ACC112 (cell line): ENCODE measurements around the gene SYNJ2.

ENCODE experiments used
- H2AFZ ChIP-seq: fragments of 200-600 bp; sonication (generic); one replicate; pipeline ENCODE4 v1.6.0; 2017; ENCODE audit warnings: antibody characterized with exemption, low read length; ENCODE audit not compliant: unreplicated experiment
- H3K27ac ChIP-seq: fragments of 200-600 bp; sonication (generic); 2 replicates; pipeline ENCODE4 v1.5.1; 2014; ENCODE audit warnings: low read depth, mild to moderate bottlenecking, antibody characterized with exemption, low read length, moderate library complexity
- H3K27me3 ChIP-seq: fragments of 200-600 bp; sonication (generic); 2 replicates; pipeline ENCODE4 v1.6.1; 2014; ENCODE audit warnings: mild to moderate bottlenecking, antibody characterized with exemption, low read length, moderate library complexity, mixed read lengths; ENCODE audit not compliant: insufficient read depth
- H3K36me3 ChIP-seq: fragments of 200-600 bp; sonication (generic); 2 replicates; pipeline ENCODE4 v1.6.1; 2016; ENCODE audit warnings: mild to moderate bottlenecking, antibody characterized with exemption, low read length, moderate library complexity, mixed read lengths; ENCODE audit not compliant: insufficient read depth
- H3K4me1 ChIP-seq: fragments of 200-600 bp; sonication (generic); one replicate; pipeline ENCODE4 v1.6.1; 2016; ENCODE audit warnings: low read length, mixed read lengths; ENCODE audit not compliant: insufficient read depth, unreplicated experiment, control insufficient read depth
- H3K4me3 ChIP-seq: fragments of 200-600 bp; sonication (generic); 2 replicates; pipeline ENCODE4 v1.5.1; 2014; ENCODE audit warnings: mild to moderate bottlenecking, low read depth, low read length
- H3K79me2 ChIP-seq: fragments of 200-600 bp; sonication (generic); one replicate; pipeline ENCODE4 v1.6.0; 2016; ENCODE audit warnings: low read length; ENCODE audit not compliant: control insufficient read depth, unreplicated experiment, insufficient read depth

Gene SYNJ2

GRCh38 chr6:158009114-158009891, 27.6 kb downstream of the SYNJ2 start:
- Histone ChIP-seq H3K36me3 (no peaks in the 10 kb centered on the region; the same call in 1 of the 2 replicates), H2AFZ (no peak overlapping the region), H3K79me2 (peaks cover 95% of the 10 kb centered on the region), H3K27ac (peak overlapping the region; percentile 54), H3K27me3 (no peaks in the 10 kb centered on the region), H3K4me1 (peaks cover 40% of the 10 kb centered on the region), H3K4me3 (no peak overlapping the region)

DNA sequence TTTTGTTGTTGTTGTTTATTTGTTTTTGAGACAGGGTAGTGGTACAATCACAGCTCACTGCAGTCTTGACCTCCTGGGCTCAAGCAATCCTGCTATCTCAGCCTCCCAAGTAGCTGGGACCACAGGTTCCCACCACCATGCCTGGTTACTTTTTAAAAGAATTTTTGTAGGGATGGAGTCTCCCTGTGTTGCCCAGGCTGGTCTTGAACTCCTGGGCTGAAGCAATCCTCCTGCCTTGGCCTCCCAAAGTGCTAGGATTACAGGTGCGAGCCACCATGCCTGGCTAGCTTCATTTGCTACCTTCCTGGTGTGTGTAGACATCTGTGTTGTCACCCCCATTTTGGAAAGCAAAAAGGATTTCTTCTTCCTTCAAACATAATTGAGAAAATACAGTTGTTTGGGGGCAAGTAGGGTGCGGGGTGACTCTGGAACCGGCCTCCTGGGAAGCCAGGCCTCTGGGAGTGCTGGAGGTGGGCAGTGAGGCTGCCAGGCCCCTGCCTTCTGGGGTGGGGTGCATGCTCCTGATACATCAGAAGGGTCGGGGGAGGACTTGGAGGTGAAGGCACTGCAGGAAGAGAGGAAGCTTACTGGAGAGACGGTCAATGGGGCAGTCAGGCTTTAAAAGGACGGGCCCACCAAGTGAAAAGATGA, 28.4 kb downstream of the SYNJ2 start:
- Histone ChIP-seq H3K4me1 (peaks cover 43% of the 10 kb centered on the region), H3K27ac (no peak overlapping the region; the same call in 1 of the 2 replicates), H3K36me3 (no peaks in the 10 kb centered on the region; the same call in 1 of the 2 replicates), H2AFZ (no peak overlapping the region), H3K4me3 (no peak overlapping the region), H3K27me3 (no peaks in the 10 kb centered on the region), H3K79me2 (peaks cover 96% of the 10 kb centered on the region)

DNA sequence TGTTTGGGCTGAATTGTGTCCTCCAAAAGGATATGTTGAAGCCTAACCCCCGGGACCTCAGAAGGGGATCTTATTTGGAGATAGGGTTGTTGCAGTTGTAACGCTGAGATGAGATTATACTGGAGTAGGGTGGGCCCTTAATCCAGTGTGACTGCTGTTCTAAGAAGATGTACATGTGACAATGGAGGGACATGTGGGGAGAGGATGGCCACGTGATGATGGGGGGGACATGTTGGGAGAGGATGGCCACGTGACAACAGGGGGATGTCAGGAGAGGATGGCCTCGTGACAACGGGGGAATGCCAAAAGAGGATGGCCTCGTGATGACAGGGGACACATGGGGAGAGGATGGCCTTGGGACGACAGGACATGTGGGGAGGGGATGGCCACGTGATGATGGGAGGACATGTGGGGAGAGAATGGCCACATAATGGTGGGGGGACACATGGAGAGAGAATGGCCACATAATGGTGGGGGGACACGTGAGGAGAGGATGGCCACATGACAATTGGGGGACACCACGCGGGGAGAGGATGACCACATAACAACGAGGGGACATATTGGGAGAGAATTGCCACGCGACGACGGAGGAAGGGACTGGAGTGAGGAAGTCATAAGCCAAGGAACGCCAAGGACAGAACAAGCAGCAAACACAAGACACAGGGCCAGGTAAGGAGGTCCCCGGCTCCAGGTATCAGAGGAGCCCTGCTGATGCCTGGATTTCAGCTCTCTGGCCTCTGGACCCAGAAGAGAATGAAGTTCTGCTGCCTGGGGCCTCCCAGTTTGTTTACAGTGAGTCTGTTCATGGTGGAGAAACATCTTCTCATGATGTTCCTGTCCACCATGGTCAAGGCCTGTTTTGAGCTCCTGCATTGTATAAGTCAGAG, 29.2 kb downstream of the SYNJ2 start:
- no peak overlapping the region for H3K4me3 ChIP-seq
- no peaks in the 10 kb centered on the region for H3K27me3 ChIP-seq
- H3K27ac ChIP-seq = peak overlapping the region; percentile 34; the same call in 1 of the 2 replicates
- peaks cover 98% of the 10 kb centered on the region for H3K79me2 ChIP-seq
- no peak overlapping the region for H2AFZ ChIP-seq
- H3K36me3 ChIP-seq = no peaks in the 10 kb centered on the region; the same call in 1 of the 2 replicates
- peaks cover 49% of the 10 kb centered on the region for H3K4me1 ChIP-seq

GRCh38 chr6:158011478-158011920, 29.8 kb downstream of the SYNJ2 start:
- Histone ChIP-seq H3K79me2 (peaks cover 97% of the 10 kb centered on the region), H3K27ac (peak overlapping the region; percentile 34; the same call in 1 of the 2 replicates), H2AFZ (no peak overlapping the region), H3K4me1 (peaks cover 49% of the 10 kb centered on the region), H3K27me3 (no peaks in the 10 kb centered on the region), H3K36me3 (no peaks in the 10 kb centered on the region; the same call in 1 of the 2 replicates), H3K4me3 (no peak overlapping the region)

- no peak overlapping the region for H2AFZ ChIP-seq
- H3K4me1 ChIP-seq = peaks cover 49% of the 10 kb centered on the region
- H3K79me2 ChIP-seq = peaks cover 97% of the 10 kb centered on the region
- H3K27ac ChIP-seq = 0 out of 2 replicates have a peak overlapping the region, but pooled peaks have one; percentile 5
- no peaks in the 10 kb centered on the region for H3K27me3 ChIP-seq
- no peak overlapping the region for H3K4me3 ChIP-seq
- H3K36me3 ChIP-seq = no peaks in the 10 kb centered on the region; the same call in 1 of the 2 replicates
These were observed 30.4 kb downstream of the SYNJ2 start for GRCh38 chr6:158011980-158012566.

DNA sequence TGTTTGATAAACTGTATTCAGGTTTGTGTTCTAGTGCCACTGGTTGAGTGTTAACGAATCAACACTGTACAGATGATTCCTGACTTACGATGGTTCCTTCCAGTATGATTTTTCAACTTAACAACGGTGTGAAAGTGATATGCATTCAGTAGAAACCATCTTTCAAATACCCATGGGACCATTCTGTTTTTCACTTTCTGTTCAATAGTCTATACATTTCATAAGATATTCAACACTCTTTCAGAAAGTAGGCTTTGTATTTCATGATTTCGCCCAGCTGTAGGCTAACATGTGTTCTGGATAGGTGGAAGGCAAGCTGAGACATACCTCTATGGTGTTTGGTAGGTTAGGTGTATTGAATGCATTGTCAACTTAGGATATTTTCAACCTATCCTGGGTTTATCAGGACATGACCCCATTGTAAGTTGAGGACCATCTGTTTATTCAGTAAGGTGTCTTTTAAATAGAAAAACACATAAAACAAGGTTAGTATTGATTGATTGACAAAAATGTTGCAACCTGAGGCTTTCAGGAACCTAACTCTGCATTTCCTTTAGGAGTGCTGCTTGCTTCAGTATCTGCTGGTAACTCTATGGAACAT, 32.3 kb downstream of the SYNJ2 start:
- H2AFZ ChIP-seq = no peak overlapping the region
- no peaks in the 10 kb centered on the region for H3K27me3 ChIP-seq
- H3K36me3 ChIP-seq = peaks cover 14% of the 10 kb centered on the region; the same call in 1 of the 2 replicates
- peaks cover 86% of the 10 kb centered on the region for H3K79me2 ChIP-seq
- H3K4me3 ChIP-seq = no peak overlapping the region
- peaks cover 42% of the 10 kb centered on the region for H3K4me1 ChIP-seq
- no peak overlapping the region for H3K27ac ChIP-seq

GRCh38 chr6:158014505-158015187, 33.0 kb downstream of the SYNJ2 start:
- Histone ChIP-seq H3K4me1 (peaks cover 42% of the 10 kb centered on the region), H3K4me3 (no peak overlapping the region), H3K36me3 (peaks cover 18% of the 10 kb centered on the region; the same call in 1 of the 2 replicates)

GRCh38 chr6:158015188-158015506, 33.5 kb downstream of the SYNJ2 start:
- Histone ChIP-seq H3K27me3 (no peaks in the 10 kb centered on the region), H3K4me3 (no peak overlapping the region), H3K79me2 (peaks cover 87% of the 10 kb centered on the region), H3K27ac (no peak overlapping the region), H2AFZ (no peak overlapping the region), H3K4me1 (peaks cover 41% of the 10 kb centered on the region), H3K36me3 (peaks cover 23% of the 10 kb centered on the region; the same call in 1 of the 2 replicates)

More at GRCh38 chr6:158014505-158015187, 33.0 kb downstream of the SYNJ2 start:
- Histone ChIP-seq H3K79me2 (peaks cover 87% of the 10 kb centered on the region), H3K27me3 (no peaks in the 10 kb centered on the region), H2AFZ (no peak overlapping the region), H3K27ac (no peak overlapping the region)

- Histone ChIP-seq H2AFZ (no peak overlapping the region), H3K4me1 (peaks cover 33% of the 10 kb centered on the region), H3K79me2 (peaks cover 81% of the 10 kb centered on the region), H3K4me3 (no peak overlapping the region), H3K36me3 (peaks cover 32% of the 10 kb centered on the region), H3K27ac (no peak overlapping the region), H3K27me3 (no peaks in the 10 kb centered on the region)
These were observed 35.1 kb downstream of the SYNJ2 start for GRCh38 chr6:158016571-158017383.
